Endothelial cell of umbilical vein (primary cell): ENCODE results near the gene VPS8. TPM values are rescaled to one million over a fixed set of nuclear protein-coding genes. Genes with fewer than 3 reads are reported as not detected.

ENCODE experiments used
- BruUV-seq: library from RNA; stranded (reverse); fragments of 400-500 nt; replicated peaks from 2 replicates; lab custom pipeline; 2021; lab: Mats Ljungman, UMichigan
- CTCF ChIA-PET: fragments of 300-600, 350-600 bp; sonication (Branson Sonifier 250); formaldehyde crosslinking; loops from one replicate; lab custom pipeline; 2021; ENCODE audit warnings: antibody characterized with exemption, inconsistent platforms; lab: Charles Lee
- POLR2A ChIA-PET: fragments of 300-600, 350-600 bp; sonication (Branson Sonifier 250); formaldehyde crosslinking; loops from one replicate; lab custom pipeline; 2021; ENCODE audit warnings: antibody characterized with exemption, inconsistent platforms; lab: Charles Lee
- DNase-seq: peaks from one replicate; pipeline ENCODE4 v3.0.0-alpha.2; 2011; ENCODE audit warnings: low read depth, low spot score
- FAIRE-seq: peaks from 2 replicates; lab custom pipeline; 2011; peaks lifted over from hg19 to GRCh38; lab: Jason Lieb, UNC
- H2AFZ ChIP-seq: 2 replicates; pipeline ENCODE4 v1.6.0; 2012; ENCODE audit warnings: low read depth, low read length, control low read depth, inconsistent platforms
- H3K27ac ChIP-seq: 2 replicates; pipeline ENCODE4 v1.5.1; 2011; ENCODE audit warnings: low read depth, mild to moderate bottlenecking, control low read depth, low read length, moderate library complexity; ENCODE audit not compliant: insufficient read depth
- H3K27me3 ChIP-seq, 2 experiments: 2 replicates each; pipeline versions ENCODE4 v1.6.0 to v1.6.1; 2011; ENCODE audit warnings: low read length in 2 of 2, mixed read lengths in 1 of 2; ENCODE audit not compliant: control insufficient read depth in 2 of 2, insufficient read depth in 2 of 2
- H3K36me3 ChIP-seq, 2 experiments: 2 replicates in 1 of 2; 3 replicates in 1 of 2; pipeline ENCODE4 v1.5.1; 2011; ENCODE audit warnings: low read length in 2 of 2, mild to moderate bottlenecking in 1 of 2, moderate library complexity in 1 of 2; ENCODE audit not compliant: control insufficient read depth in 2 of 2, insufficient read depth in 2 of 2; ENCODE audit errors: extremely low read depth in 1 of 2
- H3K4me1 ChIP-seq: 3 replicates; pipeline ENCODE4 v1.5.1; 2011; ENCODE audit warnings: mild to moderate bottlenecking, low read length; ENCODE audit not compliant: control insufficient read depth, insufficient read depth; ENCODE audit errors: extremely low read depth
- H3K4me2 ChIP-seq: 2 replicates; pipeline ENCODE4 v1.6.1; 2011; ENCODE audit warnings: low read length, control low read depth, mixed read lengths; ENCODE audit not compliant: insufficient read depth
- H3K4me3 ChIP-seq, 3 experiments: fragments of 200-600 bp in 1 of 3; sonication (generic), shearing (Covaris generic) in 1 of 3; replicated peaks in 1 of 3; 2 replicates each; pipeline ENCODE4 v1.5.1; 2011 to 2016; ENCODE audit warnings: control low read depth in 3 of 3, low read length in 3 of 3, mild to moderate bottlenecking in 2 of 3, inconsistent platforms in 1 of 3, low read depth in 1 of 3, moderate library complexity in 1 of 3; ENCODE audit not compliant: insufficient read depth in 1 of 3
- H3K79me2 ChIP-seq: 2 replicates; pipeline ENCODE4 v1.6.0; 2012; ENCODE audit warnings: low read length, inconsistent platforms; ENCODE audit not compliant: control insufficient read depth, insufficient read depth
- H3K9ac ChIP-seq: replicated peaks from 2 replicates; pipeline ENCODE3; 2011; ENCODE audit warnings: low read length, control low read depth; ENCODE audit not compliant: insufficient read depth; ENCODE audit errors: extremely low read depth
- H3K9me1 ChIP-seq: replicated peaks from 3 replicates; pipeline ENCODE4 v1.6.0; 2011; ENCODE audit warnings: mild to moderate bottlenecking, low read length; ENCODE audit not compliant: control insufficient read depth, insufficient read depth; ENCODE audit errors: extremely low read depth
- H3K9me3 ChIP-seq: replicated peaks from 2 replicates; pipeline ENCODE4 v1.5.1; 2012; ENCODE audit warnings: low read length, inconsistent platforms; ENCODE audit not compliant: control insufficient read depth, insufficient read depth
- H4K20me1 ChIP-seq: replicated peaks from 2 replicates; pipeline ENCODE3; 2011; ENCODE audit warnings: mild to moderate bottlenecking, low read length; ENCODE audit not compliant: control insufficient read depth, insufficient read depth; ENCODE audit errors: extremely low read depth
- EZH2 ChIP-seq: IDR thresholded peaks from 2 replicates; pipeline ENCODE4 v1.6.1; 2012; ENCODE audit warnings: borderline replicate concordance, low read depth, mild to moderate bottlenecking, moderate library complexity, low read length, inconsistent platforms; ENCODE audit not compliant: severe bottlenecking
- FOS ChIP-seq: IDR thresholded peaks from 2 replicates; pipeline ENCODE4 v1.6.1; 2011; ENCODE audit warnings: mild to moderate bottlenecking, low read length, moderate library complexity, borderline replicate concordance; ENCODE audit not compliant: insufficient read depth
- GATA2 ChIP-seq: IDR thresholded peaks from 2 replicates; pipeline ENCODE4 v1.7.0; 2011; ENCODE audit warnings: low read depth, mild to moderate bottlenecking, moderate library complexity, mixed read lengths, low read length; ENCODE audit not compliant: insufficient read length, insufficient read depth
- JUN ChIP-seq: IDR thresholded peaks from 2 replicates; pipeline ENCODE4 v1.6.1; 2011; ENCODE audit warnings: borderline replicate concordance, low read depth; ENCODE audit not compliant: insufficient read length, insufficient read depth
- MYC ChIP-seq: IDR thresholded peaks from one replicate; pipeline ENCODE4 v1.6.1; 2011; ENCODE audit warnings: mild to moderate bottlenecking, low read depth, low read length
- POLR2A ChIP-seq: IDR thresholded peaks from 2 replicates; pipeline ENCODE4 v1.6.1; 2012; ENCODE audit warnings: low read depth, mild to moderate bottlenecking, control low read depth, low read length
- POLR2AphosphoS5 ChIP-seq: IDR thresholded peaks from 2 replicates; pipeline ENCODE4 v1.6.1; 2012; ENCODE audit warnings: low read depth, mild to moderate bottlenecking, control low read depth, low read length, moderate library complexity; ENCODE audit not compliant: insufficient read depth
- dilution Hi-C: fragments of 300-500 bp; cut with MboI; formaldehyde crosslinking; loops from one replicate; pipeline ENCODE4 v1.15.0; 2019; ENCODE audit warnings: low sequenced_read_pairs; ENCODE audit not compliant: extremely low pct_ligation_motif_present
- intact Hi-C: fragments of 100-400 bp; cut with micrococcal nuclease; formaldehyde crosslinking; loops from one replicate; pipeline ENCODE4 v1.10.0; 2022
- polyA plus RNA-seq, 4 experiments: library from polyadenylated mRNA; depleted of rRNA in 3 of 4; stranded (reverse) in 3 of 4; unstranded in 1 of 4; fragments of >200 nt; gene quantifications; 2 replicates each; pipeline versions ENCODE4 v1.2.1 to v1.2.3, GENCODE V29; 2011 to 2012; ENCODE audit warnings: missing spikeins in 1 of 4
- total RNA-seq: library from RNA; stranded (reverse); gene quantifications from 2 replicates; pipeline ENCODE4 v1.2.3, GENCODE V29; 2021
- TF ChIP-seq, protein P1 (sequence below), 2 donors: IDR thresholded peaks; 1 replicate in 1 of 2; 2 replicates in 1 of 2; pipeline ENCODE4 v1.5.1; 2011; ENCODE audit warnings: low read length in 2 of 2, mild to moderate bottlenecking in 2 of 2, moderate library complexity in 2 of 2, control low read depth in 1 of 2, inconsistent platforms in 1 of 2, low read depth in 1 of 2; ENCODE audit not compliant: insufficient read depth in 1 of 2; ENCODE audit errors: extremely low read depth in 1 of 2
- TF ChIP-seq, protein P2 (sequence below): IDR thresholded peaks from 2 replicates; pipeline ENCODE4 v1.6.1; 2011; ENCODE audit not compliant: insufficient read depth, insufficient read length

Gene VPS8
- total and polyA plus RNA-seq, 2 donors (not counting 3 experiments of a cell fraction or from before 2014, with no cell fraction given), result 13.7 to 51.6 TPM

- H3K79me2 ChIP-seq, result no peaks in the 10 kb centered on the region
- no peak overlapping the region for H3K9ac ChIP-seq
- H3K9me1 ChIP-seq, result no peaks in the 10 kb centered on the region
- no peak for TF ChIP-seq MYC
- TF ChIP-seq GATA2, result no peak
- TF ChIP-seq JUN, result no peak
- TF ChIP-seq EZH2, result no peak
- no peak for TF ChIP-seq POLR2AphosphoS5
- TF ChIP-seq POLR2A, result no peak
- TF ChIP-seq, protein P1, sequence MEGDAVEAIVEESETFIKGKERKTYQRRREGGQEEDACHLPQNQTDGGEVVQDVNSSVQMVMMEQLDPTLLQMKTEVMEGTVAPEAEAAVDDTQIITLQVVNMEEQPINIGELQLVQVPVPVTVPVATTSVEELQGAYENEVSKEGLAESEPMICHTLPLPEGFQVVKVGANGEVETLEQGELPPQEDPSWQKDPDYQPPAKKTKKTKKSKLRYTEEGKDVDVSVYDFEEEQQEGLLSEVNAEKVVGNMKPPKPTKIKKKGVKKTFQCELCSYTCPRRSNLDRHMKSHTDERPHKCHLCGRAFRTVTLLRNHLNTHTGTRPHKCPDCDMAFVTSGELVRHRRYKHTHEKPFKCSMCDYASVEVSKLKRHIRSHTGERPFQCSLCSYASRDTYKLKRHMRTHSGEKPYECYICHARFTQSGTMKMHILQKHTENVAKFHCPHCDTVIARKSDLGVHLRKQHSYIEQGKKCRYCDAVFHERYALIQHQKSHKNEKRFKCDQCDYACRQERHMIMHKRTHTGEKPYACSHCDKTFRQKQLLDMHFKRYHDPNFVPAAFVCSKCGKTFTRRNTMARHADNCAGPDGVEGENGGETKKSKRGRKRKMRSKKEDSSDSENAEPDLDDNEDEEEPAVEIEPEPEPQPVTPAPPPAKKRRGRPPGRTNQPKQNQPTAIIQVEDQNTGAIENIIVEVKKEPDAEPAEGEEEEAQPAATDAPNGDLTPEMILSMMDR (IDR thresholded peaks at IDR 0.05; ENCODE audit: extremely low read depth in 1 of 2, insufficient read depth in 1 of 2, low read depth in 1 of 2, low read length in 2 of 2), result no peak
- no peak for TF ChIP-seq FOS
- TF ChIP-seq, protein P2, sequence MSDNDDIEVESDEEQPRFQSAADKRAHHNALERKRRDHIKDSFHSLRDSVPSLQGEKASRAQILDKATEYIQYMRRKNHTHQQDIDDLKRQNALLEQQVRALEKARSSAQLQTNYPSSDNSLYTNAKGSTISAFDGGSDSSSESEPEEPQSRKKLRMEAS, result no peak
- H3K4me2 ChIP-seq, result no peak overlapping the region
- H2AFZ ChIP-seq, result no peak overlapping the region
- no peaks in the 10 kb centered on the region for H3K4me1 ChIP-seq
- no peaks in the 10 kb centered on the region for H3K9me3 ChIP-seq
- H3K36me3 ChIP-seq, result no peaks in the 10 kb centered on the region
- H3K27ac ChIP-seq, result no peak overlapping the region
- CTCF ChIA-PET, result interaction anchor here (0.9 to 1.5 kb wide), 2 partner anchors 16 to 42 kb away, joined by 4 to 5 read pairs; no protein-coding TSS in a partner anchor
- intact Hi-C loops, result no loop called here
- no peaks in the 10 kb centered on the region for H4K20me1 ChIP-seq
- FAIRE-seq (no peak), DNase-seq (no peak)
- H3K27me3 ChIP-seq, result no peaks in the 10 kb centered on the region
- H3K4me3 ChIP-seq, result no peak overlapping the region
- POLR2A ChIA-PET, result no interaction called here
- dilution Hi-C loops, result no loop called here
- BruUV-seq, result no TSS peak
Measured at GRCh38 chr3:185037801-185038200, 225.8 kb downstream of the VPS8 start.
